Stimulated activated CD8-positive, alpha-beta memory T cell treated with anti-CD3 and anti-CD28 coated beads, Interleukin-2, amount 100 ng/mL, for 48 hours (primary cell): ENCODE results near the gene SYK.

Experiments
- DNase-seq, 2 donors: peaks; one replicate each; pipeline ENCODE4 v3.0.0-alpha.2; 2020; ENCODE audit warnings: low read depth in 2 of 2

Gene SYK

DNA sequence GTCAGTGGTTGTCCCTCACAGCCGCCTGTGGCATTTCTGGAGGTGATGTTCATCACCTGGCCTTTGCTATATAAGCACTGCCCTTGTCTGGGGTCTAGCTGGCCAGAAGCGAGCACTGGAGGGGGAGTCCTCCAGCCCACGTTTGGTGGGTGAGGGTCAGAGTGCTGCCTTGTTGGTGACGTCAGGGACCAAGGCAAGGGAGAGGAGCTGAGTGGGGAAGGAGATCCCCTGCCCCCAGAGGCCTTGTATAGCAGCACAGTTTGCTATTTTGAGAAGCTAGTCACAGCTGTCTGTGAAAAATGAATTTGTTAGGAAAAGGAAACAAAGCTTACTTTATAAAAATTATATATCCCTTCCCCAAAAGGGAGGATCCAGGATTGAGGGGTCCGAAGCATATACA, 49.8 kb downstream of the SYK start:
- no peak for DNase-seq

DNA sequence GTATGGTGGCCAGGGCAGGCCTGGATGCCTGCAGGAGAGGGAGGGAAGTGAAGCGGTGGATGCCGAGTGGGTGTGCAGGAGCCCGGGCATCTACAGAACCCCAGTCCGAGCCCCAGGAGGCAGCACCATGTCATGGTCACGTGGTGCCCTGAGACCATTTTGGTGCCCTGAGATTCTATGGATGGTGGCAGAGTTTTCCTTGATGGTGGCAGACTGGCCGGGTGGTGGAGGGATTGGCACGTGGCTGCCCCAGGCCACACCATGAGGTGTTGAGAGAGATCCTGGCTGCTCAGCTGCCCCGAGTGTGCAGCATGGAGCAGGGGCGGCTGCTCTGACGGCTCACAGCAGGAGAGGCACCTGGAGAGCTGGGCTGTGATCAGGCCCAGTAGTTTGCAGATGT, 52.3 kb downstream of the SYK start:
- DNase-seq, result no peak

DNA sequence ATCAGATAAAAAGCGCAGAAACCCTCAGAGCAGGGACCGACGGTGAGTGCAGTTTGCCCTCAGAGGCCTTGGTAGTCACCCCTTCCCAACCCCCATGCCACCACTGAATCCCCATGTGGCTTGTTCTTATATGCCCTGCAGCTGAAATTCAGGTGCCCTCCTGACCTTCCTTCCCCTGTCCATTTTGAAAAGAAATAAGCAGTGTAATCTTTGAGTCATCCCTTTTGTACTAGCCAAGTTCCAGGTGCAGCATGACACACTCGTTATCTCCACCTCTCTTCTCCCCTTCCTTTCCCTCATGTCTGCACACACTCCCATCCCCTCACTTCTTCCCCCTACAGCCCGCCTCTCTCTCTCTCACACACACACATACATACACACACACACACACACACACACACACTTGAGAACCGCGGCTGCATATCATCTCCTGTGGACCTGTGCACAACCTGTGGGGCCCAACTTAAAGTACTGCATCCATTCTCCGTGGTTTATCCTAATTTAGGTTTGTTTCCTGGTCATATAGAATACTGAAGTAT, 53.1 kb downstream of the SYK start:
- DNase-seq, result no peak

DNA sequence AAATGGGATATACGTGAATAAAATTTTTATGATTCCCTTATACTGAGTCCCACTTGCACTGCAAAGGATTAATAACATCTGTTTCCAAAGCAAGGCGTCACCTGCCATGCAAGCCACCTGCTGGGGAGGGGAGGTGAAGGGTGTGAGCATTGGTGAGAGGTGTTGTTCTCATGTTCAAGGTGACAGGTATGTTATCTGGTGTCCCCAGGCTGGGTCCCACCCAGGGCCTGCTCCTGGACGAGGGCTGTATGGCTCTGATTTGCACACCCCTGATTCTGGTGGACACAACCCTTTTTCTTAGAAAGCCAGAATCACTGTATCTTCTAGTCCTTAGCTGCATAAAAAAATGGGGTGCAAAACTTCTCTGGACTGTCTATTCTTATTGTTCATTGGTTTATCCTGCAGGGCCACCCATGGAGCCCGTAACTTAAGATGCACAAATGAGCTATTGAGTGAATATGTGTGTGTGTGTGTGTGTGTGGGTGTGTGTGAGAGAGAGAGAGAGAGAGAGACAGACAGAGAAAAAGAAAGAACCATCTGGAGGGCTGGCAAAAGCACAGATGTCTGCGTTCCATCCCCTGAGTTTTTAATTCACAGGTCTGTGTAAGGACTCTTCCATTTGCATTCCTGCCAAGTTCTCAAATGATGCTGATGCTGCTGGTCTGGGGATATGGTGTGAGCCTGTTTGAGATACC, 53.7 kb downstream of the SYK start:
- DNase-seq, result no peak

DNA sequence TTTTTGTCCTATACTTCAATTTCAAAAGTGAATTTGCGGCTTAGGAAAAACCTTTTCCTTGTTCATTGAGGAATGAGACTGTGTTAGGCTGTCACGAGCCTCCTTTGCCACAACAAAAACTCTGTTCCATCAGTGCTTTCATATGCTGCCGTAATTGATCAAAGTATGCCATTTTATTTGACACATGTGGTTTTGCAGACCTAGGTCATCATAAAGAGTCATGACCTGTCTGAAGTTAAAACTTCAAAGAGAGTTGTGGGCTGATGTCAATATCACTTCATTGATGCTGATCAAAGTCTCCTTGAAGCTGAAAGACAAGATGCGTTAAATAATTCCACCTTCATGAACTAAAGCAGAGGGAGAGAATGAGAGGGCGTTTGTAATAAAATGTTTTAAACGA, 55.5 kb downstream of the SYK start:
- no peak for DNase-seq

DNA sequence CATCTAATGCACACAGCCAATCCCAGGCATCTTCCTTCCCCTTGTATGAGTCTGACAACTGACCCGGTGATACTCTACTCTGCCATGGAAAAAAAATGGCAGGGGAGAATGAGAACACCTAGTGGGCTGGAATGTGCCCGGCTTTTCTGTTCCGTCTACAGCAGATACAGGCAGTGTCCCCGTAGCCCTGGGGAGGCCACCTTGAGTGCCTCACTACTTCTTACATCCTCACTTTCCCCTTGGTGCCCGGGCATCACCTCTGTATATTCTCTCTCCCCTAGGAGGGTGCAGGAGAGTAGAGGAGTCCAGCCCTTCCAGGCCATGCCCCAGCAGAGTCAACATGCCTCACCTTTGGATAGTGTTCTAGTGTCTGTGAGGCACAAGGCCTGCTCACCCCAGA, 56.2 kb downstream of the SYK start:
- DNase-seq, result no peak

DNA sequence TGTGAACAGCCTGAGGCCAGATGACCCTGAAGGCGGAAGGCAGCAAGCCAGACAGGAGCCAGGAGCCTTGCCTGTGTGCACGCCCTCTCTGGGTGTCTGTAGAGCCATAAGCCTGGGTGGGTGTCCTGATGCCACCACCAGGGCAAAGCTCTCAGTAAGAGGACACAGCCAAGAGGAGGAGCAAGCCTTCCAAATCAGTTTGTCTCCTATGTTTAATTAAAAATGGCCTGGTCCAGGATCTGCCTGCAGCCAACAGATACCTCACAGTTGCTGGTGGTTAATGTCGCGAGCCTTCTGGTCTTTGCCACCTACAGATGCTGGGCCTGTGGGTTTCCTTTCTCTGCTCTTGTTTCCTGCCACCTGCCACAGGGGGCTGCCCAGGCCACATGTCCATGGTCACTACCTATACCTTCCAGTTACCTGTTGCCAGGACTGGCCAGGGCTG, 56.9 kb downstream of the SYK start:
- DNase-seq, result no peak

DNA sequence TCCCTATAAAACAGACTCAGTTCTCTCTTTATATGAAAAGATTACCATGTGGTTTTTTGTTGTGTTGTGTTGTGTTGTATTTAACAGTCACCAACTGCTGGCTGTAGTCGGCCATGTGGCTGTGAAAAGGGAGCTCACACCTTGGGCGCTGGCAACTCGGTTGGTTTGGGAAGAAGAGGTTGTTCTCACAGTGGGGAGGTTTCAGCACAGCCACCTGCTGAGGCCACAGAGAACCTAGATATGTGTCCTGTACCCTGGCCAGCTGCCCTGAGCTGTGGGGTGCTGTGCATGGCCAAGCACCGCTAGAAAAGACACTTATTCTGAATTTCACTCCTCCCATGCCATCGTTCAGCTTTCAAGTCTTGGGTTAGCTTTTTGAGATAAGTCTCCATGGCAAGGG, 58.8 kb downstream of the SYK start:
- no peak for DNase-seq

DNA sequence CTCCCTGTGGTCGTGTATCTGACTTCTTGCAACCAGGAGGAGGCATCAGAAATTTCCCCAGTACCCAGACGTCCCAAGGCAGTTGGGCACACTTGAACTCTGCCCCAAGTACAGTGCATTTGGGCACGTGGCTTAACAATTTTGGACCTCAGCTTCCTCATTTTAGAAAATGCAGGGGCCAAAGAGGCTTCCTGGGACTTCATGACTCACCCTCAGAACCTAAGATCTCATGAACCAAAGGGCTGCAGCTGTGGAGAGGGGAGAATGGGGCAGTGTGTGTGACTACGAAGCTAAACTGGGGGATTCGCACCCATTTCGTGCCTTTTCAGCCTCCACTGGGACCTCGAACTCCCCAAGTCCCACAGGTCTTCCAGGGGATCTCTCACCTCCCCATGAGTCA, 59.2 kb downstream of the SYK start:
- no peak for DNase-seq

DNA sequence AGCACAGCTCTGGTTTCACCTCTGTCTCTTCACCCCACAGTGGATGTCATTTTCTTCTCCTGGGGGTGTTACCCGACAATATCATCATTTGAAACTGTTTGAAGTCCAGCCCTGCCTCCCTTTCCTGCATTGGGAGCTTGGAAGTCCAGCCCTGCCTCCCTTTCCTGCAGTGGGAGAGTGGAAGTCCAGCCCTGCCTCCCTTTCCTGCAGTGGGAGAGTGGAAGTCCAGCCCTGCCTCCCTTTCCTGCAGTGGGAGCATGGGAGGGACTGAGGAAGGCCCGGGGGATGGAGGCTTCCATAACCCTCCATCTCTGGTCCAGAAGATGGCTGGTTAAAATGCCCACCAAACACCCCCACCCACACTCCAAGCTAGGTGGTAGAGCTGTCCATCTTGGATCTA, 59.8 kb downstream of the SYK start:
- no peak for DNase-seq

DNA sequence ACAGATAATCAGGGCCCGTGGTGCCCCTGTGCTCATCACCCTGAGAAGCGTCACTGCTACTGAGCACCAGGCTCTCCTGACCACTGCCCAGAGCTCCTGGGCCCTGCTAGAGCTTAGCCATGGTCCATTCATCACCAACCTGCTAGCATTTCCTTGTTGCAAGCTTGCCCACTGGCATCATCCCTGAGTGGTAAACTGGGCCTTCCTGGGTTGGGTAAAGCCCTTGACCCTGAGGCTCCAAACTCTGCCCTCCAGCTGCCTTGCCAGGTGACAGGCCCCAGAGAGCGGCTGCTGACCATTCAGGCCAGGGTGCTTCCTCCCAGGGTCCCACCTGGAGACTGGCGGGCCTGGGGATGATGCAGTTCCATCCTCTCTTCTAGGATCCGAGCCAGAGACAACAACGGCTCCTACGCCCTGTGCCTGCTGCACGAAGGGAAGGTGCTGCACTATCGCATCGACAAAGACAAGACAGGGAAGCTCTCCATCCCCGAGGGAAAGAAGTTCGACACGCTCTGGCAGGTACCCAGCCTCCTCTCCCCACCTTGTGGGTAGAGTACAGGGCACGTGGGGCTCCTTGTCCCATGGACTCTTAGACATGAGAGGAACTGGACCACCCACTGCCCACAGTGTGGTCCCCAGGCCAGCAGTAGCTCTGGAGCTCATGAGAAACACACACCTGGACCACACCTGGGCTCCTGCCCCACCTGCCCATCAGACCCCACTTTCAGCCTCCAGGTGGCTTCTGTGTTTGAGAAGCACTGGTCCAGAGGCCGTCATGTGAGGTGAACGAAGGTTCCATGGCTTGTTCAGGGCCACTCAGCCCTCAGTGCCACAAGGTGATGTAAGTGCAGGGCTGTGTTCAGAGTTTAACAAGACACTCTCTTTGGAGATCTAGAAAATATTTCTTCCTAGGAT, 60.5 kb downstream of the SYK start:
- no peak for DNase-seq

DNA sequence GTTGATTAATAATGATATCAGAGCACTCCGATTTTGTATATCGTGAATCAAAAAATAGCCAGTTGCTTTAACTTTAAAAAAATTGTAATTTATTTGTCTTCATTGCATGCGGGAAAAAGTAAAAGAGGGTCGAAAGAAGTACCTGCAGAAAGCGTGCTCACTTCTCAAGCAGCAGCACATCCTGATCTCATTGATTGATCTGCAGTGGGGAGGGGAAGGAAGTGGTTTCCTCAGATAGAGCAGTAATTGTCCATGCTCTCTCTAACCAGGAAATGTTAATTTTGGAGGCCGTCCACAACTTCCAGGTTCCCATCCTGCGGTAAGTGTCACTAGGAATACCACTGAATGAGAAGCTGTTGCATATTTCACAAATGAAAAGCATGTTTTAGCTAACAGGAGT, 63.2 kb downstream of the SYK start:
- no peak for DNase-seq

DNA sequence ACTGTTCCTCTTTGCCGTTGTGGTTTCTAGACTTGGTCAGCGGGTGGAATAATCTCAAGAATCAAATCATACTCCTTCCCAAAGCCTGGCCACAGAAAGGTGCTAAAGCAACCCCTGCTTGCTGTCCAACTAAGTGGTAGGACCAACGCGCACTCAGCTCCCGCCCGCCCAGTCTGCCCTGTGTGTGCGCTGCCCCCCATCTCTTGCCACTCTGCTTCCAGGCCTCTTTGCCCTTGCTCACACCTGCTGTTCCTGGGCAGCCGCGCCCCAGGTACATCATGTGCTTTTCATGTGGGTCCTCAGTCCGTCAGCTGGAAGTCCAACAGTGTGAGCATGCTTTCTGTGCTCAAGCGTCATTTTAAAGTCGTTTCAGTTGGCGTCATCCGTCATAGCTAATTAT, 65.5 kb downstream of the SYK start:
- no peak for DNase-seq

DNA sequence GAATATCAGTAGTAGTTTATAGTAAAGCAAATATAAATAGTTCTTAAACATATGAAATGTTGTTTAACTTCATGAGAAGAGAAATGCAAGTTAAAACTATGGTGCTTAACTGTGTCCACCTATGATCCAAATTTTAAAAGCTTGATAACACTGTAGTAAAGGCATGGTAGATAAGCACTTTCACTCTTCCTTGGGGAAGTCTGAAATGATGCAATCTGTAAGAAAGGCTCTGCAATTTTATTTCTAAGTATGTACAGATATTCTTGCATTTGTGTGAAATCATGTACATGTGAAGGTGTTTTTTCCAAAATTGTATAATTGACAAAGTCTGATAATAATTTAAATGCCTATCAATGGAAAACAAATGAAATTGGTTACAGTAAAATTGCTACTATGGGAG, 66.9 kb downstream of the SYK start:
- no peak for DNase-seq

DNA sequence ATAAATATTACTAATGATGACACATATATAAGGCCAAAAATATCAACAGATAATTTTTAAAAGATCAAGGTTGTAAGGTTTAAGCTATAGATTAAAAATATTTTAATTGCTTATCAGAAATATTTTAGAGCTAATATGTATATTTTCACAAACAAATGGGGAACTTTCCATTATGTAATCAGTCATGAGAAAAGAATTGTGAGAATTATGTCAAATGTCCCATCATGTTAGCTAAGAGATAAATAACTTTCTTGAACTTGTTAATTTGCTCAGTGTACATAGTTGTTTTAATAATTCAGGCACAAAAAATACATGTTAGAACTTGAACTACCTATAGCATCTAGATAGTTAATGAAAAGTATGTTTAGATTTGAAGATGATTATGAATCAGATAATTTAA, 67.7 kb downstream of the SYK start:
- no peak for DNase-seq

DNA sequence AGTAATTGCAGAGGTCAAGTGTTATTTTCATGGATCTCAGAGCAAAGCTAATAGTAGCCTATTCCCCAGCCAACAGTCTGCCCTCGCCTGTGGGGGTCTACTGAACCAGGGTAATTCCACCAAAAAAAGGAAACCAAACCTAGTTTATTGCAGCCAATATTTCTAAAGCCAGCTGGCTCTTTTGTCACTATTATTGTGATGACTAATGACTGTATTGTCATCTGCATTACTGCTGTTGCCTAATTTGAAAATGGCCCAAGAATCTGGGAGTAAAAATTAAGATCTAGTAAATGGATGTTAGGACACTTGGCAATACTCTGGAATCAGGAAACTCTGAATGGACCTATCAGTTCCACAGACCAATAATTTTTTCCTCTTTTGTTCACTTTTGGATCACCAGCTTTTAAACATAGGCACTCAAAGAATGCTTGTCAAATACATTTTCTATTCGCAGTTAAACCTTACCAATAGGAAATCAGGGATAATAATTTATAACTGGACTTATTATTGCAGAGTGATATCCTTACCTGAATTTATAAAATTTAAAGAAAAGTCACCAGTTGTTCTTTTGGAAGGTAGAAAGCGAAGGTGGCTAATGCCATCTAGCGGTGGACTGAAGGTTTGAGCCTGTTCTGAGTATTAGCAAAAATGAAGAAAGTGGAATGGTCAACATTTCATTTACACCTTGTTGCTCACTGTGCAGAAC, 69.2 kb downstream of the SYK start:
- peak; percentile 5 to 6 for DNase-seq

DNA sequence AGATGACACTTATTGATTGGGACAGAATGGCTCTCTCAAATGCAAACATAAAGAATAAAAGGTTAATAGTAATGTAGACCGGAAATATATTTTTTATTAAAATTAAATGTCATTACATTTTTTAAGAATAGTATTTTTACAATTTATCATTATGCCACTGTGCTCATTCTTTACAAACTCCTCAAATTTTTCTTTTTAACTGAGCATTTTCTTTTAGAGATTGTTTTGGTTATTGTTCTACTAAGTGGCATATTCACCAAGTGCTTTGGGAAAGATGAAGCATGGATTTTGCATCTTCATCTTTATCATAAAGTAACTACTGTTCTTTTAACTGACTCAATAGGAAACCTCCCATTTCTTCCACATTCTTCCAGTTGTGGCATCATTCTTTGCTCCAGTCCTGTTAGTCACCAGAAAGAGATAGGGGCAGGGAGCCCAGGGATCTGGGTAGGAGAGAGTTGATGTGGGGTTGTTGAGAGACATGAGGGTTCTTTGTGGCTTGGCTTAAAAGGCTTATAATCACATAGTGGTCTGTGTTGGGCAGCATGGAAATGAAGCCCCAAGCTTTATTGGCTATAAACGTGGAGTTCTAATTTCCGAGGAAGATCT, 69.8 kb downstream of the SYK start:
- no peak for DNase-seq

DNA sequence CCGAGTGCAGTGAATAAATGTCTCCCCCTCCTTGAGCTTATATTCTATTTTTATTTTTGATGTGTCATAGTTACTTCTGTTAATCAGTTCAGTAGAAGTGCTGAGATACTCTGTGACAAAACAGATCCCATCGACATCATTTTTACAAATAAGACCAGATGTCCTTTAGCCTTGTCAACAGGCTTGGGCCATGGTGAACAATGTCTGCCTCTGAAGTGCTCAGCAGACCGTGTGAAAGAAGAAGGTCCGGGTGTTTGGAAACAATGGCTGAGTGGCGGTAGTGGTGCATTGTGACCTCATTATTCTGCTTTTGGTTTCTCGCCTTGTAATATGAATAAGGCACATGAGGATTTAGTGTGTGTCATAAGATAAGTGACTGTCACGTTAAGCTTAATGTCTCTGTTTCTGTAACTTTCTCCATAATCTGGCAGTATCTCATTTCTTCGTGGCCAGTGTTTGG, 71.2 kb downstream of the SYK start:
- no peak for DNase-seq

DNA sequence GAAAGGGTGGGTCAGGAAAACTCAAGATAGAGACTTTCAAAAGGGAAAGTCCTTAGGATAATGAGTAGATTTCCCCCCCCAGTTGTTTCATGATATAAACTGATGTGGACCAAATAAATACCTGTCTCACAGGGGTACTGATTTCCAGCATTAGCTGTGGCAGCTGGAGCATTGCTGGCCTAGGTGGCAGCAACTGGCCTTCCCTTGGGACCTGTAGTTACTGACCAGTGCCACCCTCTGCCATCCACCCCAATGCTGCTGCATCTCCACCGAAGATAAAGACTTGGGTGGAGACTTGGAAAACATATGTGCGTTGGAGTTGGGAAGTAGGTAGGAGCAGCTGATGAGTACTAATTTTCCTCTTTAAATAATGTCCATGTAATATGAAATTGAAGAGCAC, 71.8 kb downstream of the SYK start:
- DNase-seq, result no peak

DNA sequence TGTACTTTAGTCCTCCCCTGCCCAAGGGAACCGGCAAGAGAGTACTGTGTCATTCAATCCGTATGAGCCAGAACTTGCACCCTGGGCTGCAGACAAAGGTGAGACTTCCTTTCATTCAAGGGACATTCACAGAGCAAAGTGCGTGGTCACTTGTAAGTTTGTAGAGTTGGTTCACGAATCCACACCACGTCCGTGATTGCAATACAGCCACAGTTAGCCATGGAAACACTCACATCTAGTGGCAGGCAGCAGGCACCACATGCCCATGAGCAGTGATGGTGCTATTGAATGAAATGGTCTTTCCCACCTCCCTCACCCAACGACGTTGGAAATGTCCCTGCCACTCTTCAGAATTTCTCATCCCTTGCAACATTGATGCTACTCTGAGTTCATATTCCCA, 72.6 kb downstream of the SYK start:
- DNase-seq, result no peak

DNA sequence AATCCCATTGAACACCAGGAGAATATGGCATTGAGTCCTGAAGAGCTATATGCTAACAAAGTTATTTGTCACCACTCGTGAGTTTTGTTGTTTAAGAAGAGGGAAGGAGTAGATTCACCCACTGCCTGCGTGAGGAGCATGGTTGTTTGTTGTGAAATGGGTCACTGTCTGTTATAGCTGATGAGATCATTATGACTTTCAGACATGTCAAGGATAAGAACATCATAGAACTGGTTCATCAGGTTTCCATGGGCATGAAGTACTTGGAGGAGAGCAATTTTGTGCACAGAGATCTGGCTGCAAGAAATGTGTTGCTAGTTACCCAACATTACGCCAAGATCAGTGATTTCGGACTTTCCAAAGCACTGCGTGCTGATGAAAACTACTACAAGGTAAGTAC, 76.9 kb downstream of the SYK start:
- DNase-seq, result no peak

DNA sequence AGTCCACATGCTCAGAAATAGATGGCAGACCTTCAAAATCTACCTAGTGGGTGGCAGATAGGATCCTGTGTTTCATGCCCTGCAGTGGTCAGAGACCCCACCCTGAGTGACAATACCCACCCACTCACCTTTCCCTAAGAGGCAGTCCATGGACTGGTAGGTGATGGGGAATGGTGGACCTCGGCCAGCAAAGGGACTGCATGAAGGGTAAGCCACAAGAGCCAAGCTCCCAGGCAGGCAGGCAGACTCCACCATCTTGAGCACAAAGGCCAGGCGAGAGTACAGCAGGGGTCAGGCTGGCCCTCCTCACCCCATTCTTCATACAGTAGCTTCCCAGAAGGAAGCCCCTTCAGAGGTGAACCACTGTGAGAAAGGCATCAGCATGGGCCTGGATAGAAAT, 78.4 kb downstream of the SYK start:
- DNase-seq, result no peak
